Measurements from ENCODE around the gene UBE2M. TPM values are rescaled to one million over a fixed set of nuclear protein-coding genes. Genes with fewer than 3 reads are reported as not detected.

UBE2M gene
- total and polyA plus RNA-seq, 4 donors = 25.9 to 60.7 (median 55.7) TPM

- TF ChIP-seq, protein P1, sequence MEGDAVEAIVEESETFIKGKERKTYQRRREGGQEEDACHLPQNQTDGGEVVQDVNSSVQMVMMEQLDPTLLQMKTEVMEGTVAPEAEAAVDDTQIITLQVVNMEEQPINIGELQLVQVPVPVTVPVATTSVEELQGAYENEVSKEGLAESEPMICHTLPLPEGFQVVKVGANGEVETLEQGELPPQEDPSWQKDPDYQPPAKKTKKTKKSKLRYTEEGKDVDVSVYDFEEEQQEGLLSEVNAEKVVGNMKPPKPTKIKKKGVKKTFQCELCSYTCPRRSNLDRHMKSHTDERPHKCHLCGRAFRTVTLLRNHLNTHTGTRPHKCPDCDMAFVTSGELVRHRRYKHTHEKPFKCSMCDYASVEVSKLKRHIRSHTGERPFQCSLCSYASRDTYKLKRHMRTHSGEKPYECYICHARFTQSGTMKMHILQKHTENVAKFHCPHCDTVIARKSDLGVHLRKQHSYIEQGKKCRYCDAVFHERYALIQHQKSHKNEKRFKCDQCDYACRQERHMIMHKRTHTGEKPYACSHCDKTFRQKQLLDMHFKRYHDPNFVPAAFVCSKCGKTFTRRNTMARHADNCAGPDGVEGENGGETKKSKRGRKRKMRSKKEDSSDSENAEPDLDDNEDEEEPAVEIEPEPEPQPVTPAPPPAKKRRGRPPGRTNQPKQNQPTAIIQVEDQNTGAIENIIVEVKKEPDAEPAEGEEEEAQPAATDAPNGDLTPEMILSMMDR (IDR thresholded peaks at IDR 0.05; ENCODE audit: control extremely low read depth, extremely low read depth) = no peak
- DNase-seq = peak; percentile 93 to 96 (median 96)
- Histone ChIP-seq H3K4me3 (peak overlapping the region; percentile 85), H3K4me1 (ENCODE audit: control insufficient read depth in 5 of 5, insufficient read depth in 5 of 5, low read length in 5 of 5) (peaks cover 0 to 19% (median 11%) of the 10 kb centered on the region in 5 donors), H3K36me3 (ENCODE audit: control insufficient read depth in 4 of 4, insufficient read depth in 4 of 4, low read length in 4 of 4) (peaks cover 0 to 7% (median 3%) of the 10 kb centered on the region in 4 donors), H3K9ac (ENCODE audit: insufficient read depth in 1 of 2, low read length in 2 of 2) (peak overlapping the region; percentile 52 to 67), H3K9me3 (ENCODE audit: control insufficient read depth in 4 of 4, insufficient read depth in 3 of 4, low read length in 3 of 4) (no peaks in the 10 kb centered on the region), H3K27ac (ENCODE audit: low read depth in 1 of 2, low read length in 1 of 2) (peak overlapping the region; percentile 83 to 93), H3K27me3 (ENCODE audit: control insufficient read depth in 3 of 3, insufficient read depth in 3 of 3, low read length in 2 of 3) (no peaks in the 10 kb centered on the region)
- peak; percentile 67 for ATAC-seq (ENCODE audit: insufficient read depth, low FRiP score)
- 0 to 1% methylated on average over 60 to 66 of the region's 66 CpGs for WGBS, 2 donors
Observed at GRCh38 chr19:58575183-58576041, 17.0 kb upstream of the UBE2M start.

DNA sequence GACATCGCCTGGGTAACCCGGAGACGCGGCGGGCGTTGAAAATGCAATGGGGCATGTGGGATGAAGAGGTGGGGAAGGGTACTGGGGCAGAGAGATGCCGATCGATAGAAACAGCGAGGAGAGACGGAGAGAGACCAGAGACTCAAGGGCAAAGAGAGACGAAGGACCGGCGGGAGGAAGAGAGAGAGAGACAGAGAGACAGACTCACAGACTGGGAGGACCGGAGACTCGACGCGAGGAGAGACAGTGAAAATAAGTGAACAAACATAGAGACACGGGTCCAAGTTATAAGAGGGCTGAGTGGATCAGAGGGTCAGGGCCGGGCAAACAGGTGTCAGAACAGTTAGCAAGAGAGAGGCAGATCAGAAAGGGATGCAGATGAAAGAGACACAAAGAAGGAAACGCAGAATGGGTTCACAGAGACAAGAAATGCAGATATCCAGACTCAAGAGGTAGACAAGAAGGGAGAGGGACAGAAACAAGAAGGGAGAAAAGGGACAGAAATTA is 15.3 kb upstream of the UBE2M start:
- H3K36me3 ChIP-seq (ENCODE audit: control insufficient read depth in 4 of 4, insufficient read depth in 4 of 4, low read length in 4 of 4) = peaks cover 0 to 19% (median 14%) of the 10 kb centered on the region in 4 donors
- peak overlapping the region; percentile 44 for H3K4me3 ChIP-seq
- DNase-seq (no peak), ATAC-seq (ENCODE audit: insufficient read depth, low FRiP score) (no peak)
- peak overlapping the region; percentile 92 to 96 for H3K9ac ChIP-seq (ENCODE audit: insufficient read depth in 1 of 2, low read length in 2 of 2)
- peak overlapping the region; percentile 46 to 96 for H3K27ac ChIP-seq (ENCODE audit: low read depth in 1 of 2, low read length in 1 of 2)
- H3K27me3 ChIP-seq (ENCODE audit: control insufficient read depth in 3 of 3, insufficient read depth in 3 of 3, low read length in 2 of 3) = no peaks in the 10 kb centered on the region
- peaks cover 0 to 19% (median 11%) of the 10 kb centered on the region in 5 donors for H3K4me1 ChIP-seq (ENCODE audit: control insufficient read depth in 5 of 5, insufficient read depth in 5 of 5, low read length in 5 of 5)
- 1 to 3% methylated on average over 20 of the region's 20 CpGs for WGBS, 2 donors
- H3K9me3 ChIP-seq (ENCODE audit: control insufficient read depth in 4 of 4, insufficient read depth in 3 of 4, low read length in 3 of 4) = no peaks in the 10 kb centered on the region
- TF ChIP-seq, protein P1 (IDR thresholded peaks at IDR 0.05; ENCODE audit: control extremely low read depth, extremely low read depth) = no peak

DNA sequence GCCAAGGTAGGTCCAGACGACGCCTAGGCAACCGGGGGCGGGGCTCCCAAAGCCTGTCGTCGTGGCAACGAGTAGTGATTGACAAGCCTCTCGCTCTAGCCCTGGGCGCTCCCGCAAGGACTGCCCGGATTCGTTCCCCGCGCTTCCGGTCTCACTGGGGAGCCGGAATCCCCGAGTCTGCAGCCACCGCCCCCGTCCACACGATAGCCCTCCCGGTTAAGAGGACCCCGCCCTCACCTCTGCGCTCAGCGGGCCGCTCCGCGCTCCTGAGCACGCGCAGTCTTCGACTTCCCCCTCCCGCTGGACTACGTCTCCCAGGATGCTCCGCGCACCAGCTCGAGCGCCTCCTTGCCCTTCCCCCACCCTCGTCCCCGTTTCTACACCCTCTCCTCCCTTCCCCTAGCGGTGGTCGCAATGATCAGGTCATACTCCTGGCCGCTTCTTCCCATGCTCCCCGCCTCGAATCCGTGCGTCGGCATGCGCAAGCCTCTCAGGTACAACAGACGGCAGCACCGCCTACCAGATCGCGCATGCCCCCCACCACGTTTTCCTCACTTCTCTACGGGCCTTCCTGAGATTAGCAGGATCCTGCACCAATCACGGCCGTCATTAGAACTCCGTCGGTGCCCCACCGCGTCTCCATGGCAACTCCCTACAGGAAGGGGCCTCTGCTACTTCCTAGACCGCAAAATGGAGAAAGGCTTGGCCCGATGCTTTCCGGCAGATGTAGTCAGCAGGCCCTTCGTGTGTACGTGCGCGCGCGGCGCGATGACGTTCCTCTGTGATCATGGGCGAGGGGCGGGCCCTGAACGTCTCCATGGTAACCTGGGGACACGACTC is 14.6 kb upstream of the UBE2M start, which contains the start of gene MZF1:
TSS of gene MZF1 (minus strand) at position 518 of the 840 bp plus-strand sequence. CDS start 1,946 bp downstream, outside the sequence.
- TF ChIP-seq, protein P1 (IDR thresholded peaks at IDR 0.05; ENCODE audit: control extremely low read depth, extremely low read depth) = no peak
- Histone ChIP-seq H3K4me1 (ENCODE audit: control insufficient read depth in 5 of 5, insufficient read depth in 5 of 5, low read length in 5 of 5) (peaks cover 0 to 19% (median 11%) of the 10 kb centered on the region in 5 donors), H3K4me3 (peak within 1 kb of the TSS; percentile 54), H3K9ac (ENCODE audit: insufficient read depth in 1 of 2, low read length in 2 of 2) (peak within 1 kb of the TSS; percentile 92 to 96), H3K36me3 (ENCODE audit: control insufficient read depth in 4 of 4, insufficient read depth in 4 of 4, low read length in 4 of 4) (peaks cover 0 to 19% (median 15%) of the 10 kb centered on the region in 4 donors), H3K27me3 (ENCODE audit: control insufficient read depth in 3 of 3, insufficient read depth in 3 of 3, low read length in 2 of 3) (no peaks in the 10 kb centered on the region), H3K27ac (ENCODE audit: low read depth in 1 of 2, low read length in 1 of 2) (peak within 1 kb of the TSS; percentile 71 to 96), H3K9me3 (ENCODE audit: control insufficient read depth in 4 of 4, insufficient read depth in 3 of 4, low read length in 3 of 4) (no peaks in the 10 kb centered on the region)
- ATAC-seq (ENCODE audit: insufficient read depth, low FRiP score) (peak; percentile 80), DNase-seq (peak; percentile 100)
- WGBS, 2 donors = 0 to 1% methylated on average over 75 of the region's 75 CpGs

All from lung (tissue), 12 donors.